ENCODE data around the gene TTC13.

DNA sequence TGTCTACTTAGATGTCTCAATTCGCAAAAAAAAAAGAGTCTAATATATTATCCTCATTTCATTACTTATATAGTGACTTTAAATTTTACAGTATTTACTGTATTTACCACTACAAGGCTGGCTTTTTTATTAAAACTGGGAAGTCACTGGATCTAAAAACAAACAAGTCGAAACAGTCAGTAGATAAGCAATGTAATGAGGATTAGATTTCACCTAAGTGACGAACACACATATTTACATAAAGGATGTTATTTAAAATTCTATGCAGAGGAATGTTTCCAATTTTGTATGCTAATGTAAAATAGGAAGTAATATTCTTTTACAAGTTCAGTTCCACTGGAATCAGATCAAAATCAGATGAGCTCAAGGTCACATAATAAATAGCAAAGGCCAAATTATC lies 28.3 kb downstream of the TTC13 start:
- no peak for TF ChIP-seq GRHL2 (CRISPR knock-in tag; IDR thresholded peaks at IDR 0.05; ENCODE audit: insufficient replicate concordance, severe bottlenecking)
- TF ChIP-seq, protein P1, sequence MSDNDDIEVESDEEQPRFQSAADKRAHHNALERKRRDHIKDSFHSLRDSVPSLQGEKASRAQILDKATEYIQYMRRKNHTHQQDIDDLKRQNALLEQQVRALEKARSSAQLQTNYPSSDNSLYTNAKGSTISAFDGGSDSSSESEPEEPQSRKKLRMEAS (CRISPR knock-in tag; IDR thresholded peaks at IDR 0.05), result no peak
- TF ChIP-seq, protein P2, sequence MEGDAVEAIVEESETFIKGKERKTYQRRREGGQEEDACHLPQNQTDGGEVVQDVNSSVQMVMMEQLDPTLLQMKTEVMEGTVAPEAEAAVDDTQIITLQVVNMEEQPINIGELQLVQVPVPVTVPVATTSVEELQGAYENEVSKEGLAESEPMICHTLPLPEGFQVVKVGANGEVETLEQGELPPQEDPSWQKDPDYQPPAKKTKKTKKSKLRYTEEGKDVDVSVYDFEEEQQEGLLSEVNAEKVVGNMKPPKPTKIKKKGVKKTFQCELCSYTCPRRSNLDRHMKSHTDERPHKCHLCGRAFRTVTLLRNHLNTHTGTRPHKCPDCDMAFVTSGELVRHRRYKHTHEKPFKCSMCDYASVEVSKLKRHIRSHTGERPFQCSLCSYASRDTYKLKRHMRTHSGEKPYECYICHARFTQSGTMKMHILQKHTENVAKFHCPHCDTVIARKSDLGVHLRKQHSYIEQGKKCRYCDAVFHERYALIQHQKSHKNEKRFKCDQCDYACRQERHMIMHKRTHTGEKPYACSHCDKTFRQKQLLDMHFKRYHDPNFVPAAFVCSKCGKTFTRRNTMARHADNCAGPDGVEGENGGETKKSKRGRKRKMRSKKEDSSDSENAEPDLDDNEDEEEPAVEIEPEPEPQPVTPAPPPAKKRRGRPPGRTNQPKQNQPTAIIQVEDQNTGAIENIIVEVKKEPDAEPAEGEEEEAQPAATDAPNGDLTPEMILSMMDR (IDR thresholded peaks at IDR 0.05), result no peak
- TF ChIP-seq RORB (CRISPR knock-in tag; IDR thresholded peaks at IDR 0.05), result no peak
- no peak for TF ChIP-seq OVOL2 (CRISPR knock-in tag; IDR thresholded peaks at IDR 0.05; ENCODE audit: borderline replicate concordance)
- TF ChIP-seq, protein P3, sequence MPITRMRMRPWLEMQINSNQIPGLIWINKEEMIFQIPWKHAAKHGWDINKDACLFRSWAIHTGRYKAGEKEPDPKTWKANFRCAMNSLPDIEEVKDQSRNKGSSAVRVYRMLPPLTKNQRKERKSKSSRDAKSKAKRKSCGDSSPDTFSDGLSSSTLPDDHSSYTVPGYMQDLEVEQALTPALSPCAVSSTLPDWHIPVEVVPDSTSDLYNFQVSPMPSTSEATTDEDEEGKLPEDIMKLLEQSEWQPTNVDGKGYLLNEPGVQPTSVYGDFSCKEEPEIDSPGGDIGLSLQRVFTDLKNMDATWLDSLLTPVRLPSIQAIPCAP (CRISPR knock-in tag; IDR thresholded peaks at IDR 0.05), result no peak
- TF ChIP-seq, protein P4, sequence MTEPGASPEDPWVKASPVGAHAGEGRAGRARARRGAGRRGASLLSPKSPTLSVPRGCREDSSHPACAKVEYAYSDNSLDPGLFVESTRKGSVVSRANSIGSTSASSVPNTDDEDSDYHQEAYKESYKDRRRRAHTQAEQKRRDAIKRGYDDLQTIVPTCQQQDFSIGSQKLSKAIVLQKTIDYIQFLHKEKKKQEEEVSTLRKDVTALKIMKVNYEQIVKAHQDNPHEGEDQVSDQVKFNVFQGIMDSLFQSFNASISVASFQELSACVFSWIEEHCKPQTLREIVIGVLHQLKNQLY (CRISPR knock-in tag; IDR thresholded peaks at IDR 0.05), result no peak
- TF ChIP-seq, protein P5, sequence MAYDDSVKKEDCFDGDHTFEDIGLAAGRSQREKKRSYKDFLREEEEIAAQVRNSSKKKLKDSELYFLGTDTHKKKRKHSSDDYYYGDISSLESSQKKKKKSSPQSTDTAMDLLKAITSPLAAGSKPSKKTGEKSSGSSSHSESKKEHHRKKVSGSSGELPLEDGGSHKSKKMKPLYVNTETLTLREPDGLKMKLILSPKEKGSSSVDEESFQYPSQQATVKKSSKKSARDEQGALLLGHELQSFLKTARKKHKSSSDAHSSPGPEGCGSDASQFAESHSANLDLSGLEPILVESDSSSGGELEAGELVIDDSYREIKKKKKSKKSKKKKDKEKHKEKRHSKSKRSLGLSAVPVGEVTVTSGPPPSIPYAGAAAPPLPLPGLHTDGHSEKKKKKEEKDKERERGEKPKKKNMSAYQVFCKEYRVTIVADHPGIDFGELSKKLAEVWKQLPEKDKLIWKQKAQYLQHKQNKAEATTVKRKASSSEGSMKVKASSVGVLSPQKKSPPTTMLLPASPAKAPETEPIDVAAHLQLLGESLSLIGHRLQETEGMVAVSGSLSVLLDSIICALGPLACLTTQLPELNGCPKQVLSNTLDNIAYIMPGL (CRISPR knock-in tag; IDR thresholded peaks at IDR 0.05), result no peak
- TF ChIP-seq, protein P6, sequence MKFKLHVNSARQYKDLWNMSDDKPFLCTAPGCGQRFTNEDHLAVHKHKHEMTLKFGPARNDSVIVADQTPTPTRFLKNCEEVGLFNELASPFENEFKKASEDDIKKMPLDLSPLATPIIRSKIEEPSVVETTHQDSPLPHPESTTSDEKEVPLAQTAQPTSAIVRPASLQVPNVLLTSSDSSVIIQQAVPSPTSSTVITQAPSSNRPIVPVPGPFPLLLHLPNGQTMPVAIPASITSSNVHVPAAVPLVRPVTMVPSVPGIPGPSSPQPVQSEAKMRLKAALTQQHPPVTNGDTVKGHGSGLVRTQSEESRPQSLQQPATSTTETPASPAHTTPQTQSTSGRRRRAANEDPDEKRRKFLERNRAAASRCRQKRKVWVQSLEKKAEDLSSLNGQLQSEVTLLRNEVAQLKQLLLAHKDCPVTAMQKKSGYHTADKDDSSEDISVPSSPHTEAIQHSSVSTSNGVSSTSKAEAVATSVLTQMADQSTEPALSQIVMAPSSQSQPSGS (CRISPR knock-in tag; IDR thresholded peaks at IDR 0.05; ENCODE audit: borderline replicate concordance, low read depth), result no peak
- TF ChIP-seq CREB1 (CRISPR knock-in tag; IDR thresholded peaks at IDR 0.05), result no peak
